ENCODE data around the gene DOCK9.

DNA sequence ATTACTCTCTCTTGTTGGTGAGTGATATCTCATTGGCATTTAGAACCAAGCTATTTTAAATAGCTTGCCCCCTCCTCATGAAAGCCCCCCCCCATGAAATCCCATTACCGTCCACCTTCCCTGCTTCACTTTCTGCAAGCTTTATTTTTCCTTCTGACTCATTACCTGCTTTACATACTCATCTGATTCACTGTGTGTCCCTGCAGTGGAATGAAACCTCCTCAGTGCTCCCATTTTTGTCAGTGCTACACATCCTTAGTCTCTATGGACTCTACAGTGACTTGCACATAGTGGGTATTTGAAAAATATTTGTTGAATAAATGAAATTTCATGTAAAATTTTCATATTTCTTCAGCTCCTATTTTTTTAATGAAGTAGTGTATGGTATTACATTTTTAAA lies 62.3 kb downstream of the DOCK9 start:
- TF ChIP-seq, protein P1, sequence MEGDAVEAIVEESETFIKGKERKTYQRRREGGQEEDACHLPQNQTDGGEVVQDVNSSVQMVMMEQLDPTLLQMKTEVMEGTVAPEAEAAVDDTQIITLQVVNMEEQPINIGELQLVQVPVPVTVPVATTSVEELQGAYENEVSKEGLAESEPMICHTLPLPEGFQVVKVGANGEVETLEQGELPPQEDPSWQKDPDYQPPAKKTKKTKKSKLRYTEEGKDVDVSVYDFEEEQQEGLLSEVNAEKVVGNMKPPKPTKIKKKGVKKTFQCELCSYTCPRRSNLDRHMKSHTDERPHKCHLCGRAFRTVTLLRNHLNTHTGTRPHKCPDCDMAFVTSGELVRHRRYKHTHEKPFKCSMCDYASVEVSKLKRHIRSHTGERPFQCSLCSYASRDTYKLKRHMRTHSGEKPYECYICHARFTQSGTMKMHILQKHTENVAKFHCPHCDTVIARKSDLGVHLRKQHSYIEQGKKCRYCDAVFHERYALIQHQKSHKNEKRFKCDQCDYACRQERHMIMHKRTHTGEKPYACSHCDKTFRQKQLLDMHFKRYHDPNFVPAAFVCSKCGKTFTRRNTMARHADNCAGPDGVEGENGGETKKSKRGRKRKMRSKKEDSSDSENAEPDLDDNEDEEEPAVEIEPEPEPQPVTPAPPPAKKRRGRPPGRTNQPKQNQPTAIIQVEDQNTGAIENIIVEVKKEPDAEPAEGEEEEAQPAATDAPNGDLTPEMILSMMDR (IDR thresholded peaks at IDR 0.05; ENCODE audit: low read length): no peak
- TF ChIP-seq EZH2 (optimal IDR thresholded peaks at IDR 0.05; ENCODE audit: low read depth, low read length): no peak
- TF ChIP-seq EZH2phosphoT487 (IDR thresholded peaks at IDR 0.05; ENCODE audit: low read length): no peak
